ENCODE measurements around the gene RBM41.

Gene RBM41

DNA sequence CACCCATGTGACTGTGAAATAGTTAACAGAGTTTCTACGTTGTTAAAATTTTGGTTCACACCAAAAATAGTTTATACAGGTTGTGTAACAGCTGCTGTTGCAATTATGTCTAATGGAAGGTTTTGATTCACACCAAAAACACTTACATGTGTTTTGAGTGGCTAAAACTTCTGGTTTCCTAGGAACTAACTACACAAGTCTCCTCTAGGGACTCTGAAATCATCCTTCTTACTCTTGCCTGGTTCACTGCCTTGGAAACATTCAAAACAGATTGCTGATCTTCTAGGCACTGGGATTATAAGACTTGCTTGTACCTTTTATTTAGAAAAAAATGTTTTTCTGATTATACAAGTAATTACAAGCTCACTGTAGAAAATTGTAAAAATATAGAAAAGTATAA is 103.7 kb downstream of the RBM41 start:
- DNase-seq = no peak

Data from NCI-H187 treated with DMSO at 0.1 percent for 48 hours (cell line).